Effector memory CD4-positive, alpha-beta T cell (primary cell): Measurements from ENCODE around the gene EEF1AKMT1.

Experiments used
- DNase-seq, 3 donors: peaks; one replicate each; pipeline ENCODE4 v3.0.0-alpha.2; 2020
- H3K27ac ChIP-seq: 2 replicates; pipeline ENCODE4 v1.7.0; 2013; ENCODE audit warnings: mild to moderate bottlenecking, low read length, moderate library complexity; ENCODE audit not compliant: insufficient read depth, poor library complexity, severe bottlenecking
- H3K27me3 ChIP-seq: replicated peaks from 2 replicates; pipeline ENCODE4 v1.7.0; 2013; ENCODE audit warnings: mild to moderate bottlenecking, low read length; ENCODE audit not compliant: insufficient read depth, control insufficient read depth, poor library complexity, severe bottlenecking
- H3K36me3 ChIP-seq: 2 replicates; pipeline ENCODE4 v1.7.0; 2013; ENCODE audit warnings: mild to moderate bottlenecking, low read length, moderate library complexity; ENCODE audit not compliant: control insufficient read depth, insufficient read depth
- H3K4me1 ChIP-seq: 2 replicates; pipeline ENCODE4 v1.7.0; 2013; ENCODE audit warnings: low read length, mild to moderate bottlenecking; ENCODE audit not compliant: control insufficient read depth, insufficient read depth, poor library complexity, severe bottlenecking
- H3K4me3 ChIP-seq: 2 replicates; pipeline ENCODE4 v1.7.0; 2013; ENCODE audit warnings: low read length, low read depth, mild to moderate bottlenecking; ENCODE audit not compliant: insufficient read depth, poor library complexity, severe bottlenecking
- H3K9me3 ChIP-seq: 2 replicates; pipeline ENCODE4 v1.7.0; 2013; ENCODE audit warnings: mild to moderate bottlenecking, low read length, moderate library complexity; ENCODE audit not compliant: control insufficient read depth
- total RNA-seq, 3 donors: gene quantifications; one replicate each; lab custom pipeline; 2026; lab: John Stamatoyannopoulos, UW

Gene EEF1AKMT1
- total RNA-seq, result 1.7 to 2.0 (median 1.7) reads per million in 3 donors

- H3K36me3 ChIP-seq, result no peaks in the 10 kb centered on the region
- H3K27ac ChIP-seq, result peak within 1 kb of the TSS; percentile 81
- peaks cover 12% of the 10 kb centered on the region for H3K4me1 ChIP-seq
- peak within 1 kb of the TSS; percentile 63 for H3K4me3 ChIP-seq
- no peaks in the 10 kb centered on the region for H3K9me3 ChIP-seq
- peak; percentile 82 to 88 (median 85) for DNase-seq
- no peaks in the 10 kb centered on the region for H3K27me3 ChIP-seq
Measured at GRCh38 chr13:20773194-20774080, at the start of gene EEF1AKMT1. Gene EEF1AKMT1, minus strand, starts transcription at chr13:20773961. Its CDS starts 16,363 bp downstream, at chr13:20757598.

DNA sequence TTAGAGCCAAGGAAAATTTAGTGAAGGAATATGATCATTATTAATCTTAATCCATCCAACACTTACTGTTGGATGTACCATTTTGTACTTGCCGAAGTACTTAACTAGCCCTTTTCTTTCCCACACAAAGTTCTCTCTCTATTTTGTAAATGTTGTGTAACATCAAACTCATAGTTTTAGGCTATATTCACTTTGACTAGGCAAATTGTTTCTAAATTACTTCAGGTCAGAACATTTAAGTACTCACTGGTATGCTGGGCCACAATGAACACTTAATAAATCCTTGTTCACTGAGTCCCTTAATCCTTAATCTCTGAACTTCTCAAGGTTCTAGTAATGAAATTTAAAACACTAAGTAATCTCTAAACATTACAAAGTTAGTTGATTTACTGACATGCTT is 49.3 kb upstream of the EEF1AKMT1 start:
- no peaks in the 10 kb centered on the region for H3K27me3 ChIP-seq
- no peaks in the 10 kb centered on the region for H3K4me1 ChIP-seq
- H3K36me3 ChIP-seq, result peaks cover 6% of the 10 kb centered on the region
- DNase-seq, result no peak
- H3K9me3 ChIP-seq, result no peaks in the 10 kb centered on the region
- no peak overlapping the region for H3K4me3 ChIP-seq
- no peak overlapping the region for H3K27ac ChIP-seq

- Histone ChIP-seq H3K27me3 (no peaks in the 10 kb centered on the region), H3K27ac (no peak overlapping the region), H3K4me3 (no peak overlapping the region), H3K4me1 (no peaks in the 10 kb centered on the region), H3K9me3 (no peaks in the 10 kb centered on the region), H3K36me3 (peaks cover 6% of the 10 kb centered on the region)
- no peak for DNase-seq
Measured at GRCh38 chr13:20822406-20822805, 48.6 kb upstream of the EEF1AKMT1 start.

DNA sequence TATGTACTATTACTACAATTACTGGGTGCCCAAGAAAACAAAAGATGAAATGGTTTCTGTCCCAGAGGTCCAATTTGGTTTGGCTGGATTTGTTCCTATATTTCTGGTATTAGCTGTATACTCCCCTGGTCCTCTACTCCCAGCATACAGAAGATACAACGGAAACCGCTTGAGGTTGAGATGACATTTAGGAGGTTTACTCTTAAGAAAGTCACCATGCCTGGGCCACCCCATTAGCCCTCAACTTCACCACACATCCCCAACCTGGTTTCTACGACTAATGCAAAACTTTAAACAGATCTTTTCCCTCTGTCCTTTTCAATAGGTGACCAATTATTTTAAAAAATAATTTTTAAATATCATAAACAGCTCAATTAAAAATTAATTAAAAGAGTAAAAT is 46.0 kb upstream of the EEF1AKMT1 start:
- H3K36me3 ChIP-seq, result peaks cover 6% of the 10 kb centered on the region
- H3K4me1 ChIP-seq, result no peaks in the 10 kb centered on the region
- no peak for DNase-seq
- H3K9me3 ChIP-seq, result no peaks in the 10 kb centered on the region
- no peaks in the 10 kb centered on the region for H3K27me3 ChIP-seq
- no peak overlapping the region for H3K27ac ChIP-seq
- H3K4me3 ChIP-seq, result no peak overlapping the region

- Histone ChIP-seq H3K4me1 (no peaks in the 10 kb centered on the region), H3K27ac (no peak overlapping the region), H3K27me3 (no peaks in the 10 kb centered on the region), H3K36me3 (peaks cover 7% of the 10 kb centered on the region), H3K9me3 (no peaks in the 10 kb centered on the region), H3K4me3 (no peak overlapping the region)
- no peak for DNase-seq
Measured at GRCh38 chr13:20815464-20815863, 41.7 kb upstream of the EEF1AKMT1 start.

DNA sequence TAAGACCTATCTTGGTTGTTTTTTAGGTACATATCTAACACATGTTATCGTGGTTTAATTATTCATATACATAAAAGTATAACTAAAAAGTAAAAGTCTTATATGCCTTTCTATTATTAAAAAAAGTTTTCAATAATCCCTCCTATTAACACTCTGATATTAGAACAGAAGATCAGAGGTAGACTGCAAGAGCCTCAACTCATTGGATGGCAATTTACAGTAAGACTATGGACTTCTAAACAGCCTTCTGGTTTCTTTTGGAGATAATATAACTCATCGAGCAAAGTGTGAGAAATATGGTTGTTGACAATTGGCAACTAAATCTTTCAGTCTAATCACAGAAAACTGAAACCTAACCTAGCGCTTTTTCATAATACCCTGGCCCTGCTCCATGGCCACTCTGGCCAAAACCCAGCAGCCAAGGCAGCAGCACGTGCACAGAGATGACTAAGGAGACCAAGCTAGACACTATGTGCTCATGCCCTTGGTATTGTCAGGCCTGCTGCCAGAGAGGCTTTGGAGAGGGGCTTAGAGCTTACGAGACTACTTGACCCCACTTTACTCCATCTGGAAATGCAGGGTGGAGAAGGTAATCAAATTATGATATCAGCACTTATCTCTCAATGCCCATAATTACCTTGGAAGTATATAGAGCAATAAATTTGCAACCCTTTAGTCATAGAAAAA is 40.6 kb upstream of the EEF1AKMT1 start:
- Histone ChIP-seq H3K36me3 (peaks cover 11% of the 10 kb centered on the region), H3K27me3 (no peaks in the 10 kb centered on the region), H3K4me3 (no peak overlapping the region), H3K9me3 (no peaks in the 10 kb centered on the region), H3K4me1 (no peaks in the 10 kb centered on the region), H3K27ac (no peak overlapping the region)
- DNase-seq, result no peak

GRCh38 chr13:20812890-20813289 is 39.1 kb upstream of the EEF1AKMT1 start:
- no peaks in the 10 kb centered on the region for H3K27me3 ChIP-seq
- no peaks in the 10 kb centered on the region for H3K4me1 ChIP-seq
- DNase-seq, result no peak
- no peak overlapping the region for H3K27ac ChIP-seq
- no peaks in the 10 kb centered on the region for H3K9me3 ChIP-seq
- H3K36me3 ChIP-seq, result peaks cover 26% of the 10 kb centered on the region
- H3K4me3 ChIP-seq, result no peak overlapping the region

DNA sequence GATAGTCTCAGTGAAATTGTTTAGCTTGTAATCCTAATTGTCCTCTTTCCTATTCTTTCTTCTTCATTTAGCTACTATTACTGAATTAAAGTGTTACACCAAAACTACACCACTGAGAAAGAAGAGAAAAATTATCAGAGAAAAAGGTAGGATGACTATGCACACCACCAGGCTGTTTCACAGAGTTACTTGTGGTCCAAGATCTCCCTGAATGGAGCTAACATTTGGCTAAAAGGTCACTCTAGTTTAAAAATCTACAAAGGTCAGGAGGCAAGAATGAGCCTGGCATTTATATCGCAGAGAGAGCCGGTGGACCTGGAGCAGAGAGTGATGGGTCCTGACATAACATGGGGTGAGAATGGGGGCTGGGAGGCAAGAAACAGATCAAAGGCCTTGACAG is 37.0 kb upstream of the EEF1AKMT1 start:
- DNase-seq, result no peak
- Histone ChIP-seq H3K27ac (no peak overlapping the region), H3K9me3 (no peaks in the 10 kb centered on the region), H3K4me1 (no peaks in the 10 kb centered on the region), H3K27me3 (no peaks in the 10 kb centered on the region), H3K4me3 (no peak overlapping the region), H3K36me3 (peaks cover 37% of the 10 kb centered on the region)

DNA sequence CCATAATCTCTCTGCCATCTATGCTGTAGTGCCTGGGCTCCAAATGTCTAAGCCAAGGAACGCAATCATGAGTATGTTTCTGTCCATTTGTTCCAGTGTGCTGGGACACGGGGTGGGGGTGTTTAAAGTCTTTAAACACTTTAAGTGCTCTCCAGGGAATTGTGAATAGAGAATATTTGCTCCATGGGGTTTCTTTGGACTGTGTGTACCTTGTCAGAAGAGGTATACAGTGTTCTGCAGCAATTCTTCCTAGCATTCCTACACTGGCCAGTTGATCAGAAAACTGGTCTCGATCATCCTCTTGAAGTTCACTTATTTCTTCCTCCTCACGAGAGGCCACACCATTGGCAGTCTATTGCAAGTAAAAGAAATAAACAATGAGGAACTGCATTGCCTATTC is 35.1 kb upstream of the EEF1AKMT1 start:
- DNase-seq, result no peak
- Histone ChIP-seq H3K9me3 (no peaks in the 10 kb centered on the region), H3K4me3 (no peak overlapping the region), H3K27ac (no peak overlapping the region), H3K36me3 (peaks cover 37% of the 10 kb centered on the region), H3K27me3 (no peaks in the 10 kb centered on the region), H3K4me1 (no peaks in the 10 kb centered on the region)
